Adrenal gland (tissue), 5 donors: ENCODE measurements around the gene AFF1.

Source experiments
- POLR2A ChIP-seq, 2 donors: fragments of 450-650 bp; IDR thresholded peaks; one replicate each; pipeline ENCODE4 v1.6.1; 2017; ENCODE audit warnings: antibody characterized with exemption in 2 of 2, mild to moderate bottlenecking in 2 of 2, moderate library complexity in 1 of 2
- TF ChIP-seq, protein P1 (sequence below), 6 experiments: fragments of 450-650 bp in 4 of 6; fragments of 200-600 bp in 2 of 6; sonication (generic) in 1 of 6; IDR thresholded peaks; 1 replicate in 5 of 6; 2 replicates in 1 of 6; pipeline versions ENCODE4 v1.5.1 to v1.8.0; 2016 to 2021; ENCODE audit warnings: antibody characterized with exemption in 6 of 6, mild to moderate bottlenecking in 2 of 6, moderate library complexity in 1 of 6
- donor health status: DM: no; HTN: no; CAD: no.

GRCh38 chr4:86926435-86927086 is 8.2 kb upstream of the AFF1 start:
- TF ChIP-seq, protein P1, sequence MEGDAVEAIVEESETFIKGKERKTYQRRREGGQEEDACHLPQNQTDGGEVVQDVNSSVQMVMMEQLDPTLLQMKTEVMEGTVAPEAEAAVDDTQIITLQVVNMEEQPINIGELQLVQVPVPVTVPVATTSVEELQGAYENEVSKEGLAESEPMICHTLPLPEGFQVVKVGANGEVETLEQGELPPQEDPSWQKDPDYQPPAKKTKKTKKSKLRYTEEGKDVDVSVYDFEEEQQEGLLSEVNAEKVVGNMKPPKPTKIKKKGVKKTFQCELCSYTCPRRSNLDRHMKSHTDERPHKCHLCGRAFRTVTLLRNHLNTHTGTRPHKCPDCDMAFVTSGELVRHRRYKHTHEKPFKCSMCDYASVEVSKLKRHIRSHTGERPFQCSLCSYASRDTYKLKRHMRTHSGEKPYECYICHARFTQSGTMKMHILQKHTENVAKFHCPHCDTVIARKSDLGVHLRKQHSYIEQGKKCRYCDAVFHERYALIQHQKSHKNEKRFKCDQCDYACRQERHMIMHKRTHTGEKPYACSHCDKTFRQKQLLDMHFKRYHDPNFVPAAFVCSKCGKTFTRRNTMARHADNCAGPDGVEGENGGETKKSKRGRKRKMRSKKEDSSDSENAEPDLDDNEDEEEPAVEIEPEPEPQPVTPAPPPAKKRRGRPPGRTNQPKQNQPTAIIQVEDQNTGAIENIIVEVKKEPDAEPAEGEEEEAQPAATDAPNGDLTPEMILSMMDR (IDR thresholded peaks at IDR 0.05) = no peak
- no peak for TF ChIP-seq POLR2A (IDR thresholded peaks at IDR 0.05)
